ENCODE results near the gene CAB39L. TPM values are rescaled to one million over a fixed set of nuclear protein-coding genes. Genes with fewer than 3 reads are reported as not detected.

CAB39L gene
- total RNA-seq, 1 donor from 2014 or later = 13.2 TPM

GRCh38 chr13:49410006-49410405, 33.9 kb downstream of the CAB39L start:
- Mint-ChIP-seq H3K4me3 (ENCODE audit: unreplicated experiment) (no peak overlapping the region), H3K27me3 (ENCODE audit: low read depth, unreplicated experiment) (no peaks in the 10 kb centered on the region), H3K4me1 (ENCODE audit: low read depth, unreplicated experiment) (peaks cover 5% of the 10 kb centered on the region), H3K36me3 (ENCODE audit: low read depth, unreplicated experiment) (peaks cover 4% of the 10 kb centered on the region), H3K9me3 (ENCODE audit: unreplicated experiment) (peaks cover 5% of the 10 kb centered on the region), H3K27ac (ENCODE audit: unreplicated experiment) (no peak overlapping the region)
- no peaks in the 10 kb centered on the region for H3K4me1 ChIP-seq (ENCODE audit: insufficient read depth, low read length)
- H4K20me1 ChIP-seq (ENCODE audit: insufficient read depth, low read length) = no peaks in the 10 kb centered on the region
- no peaks in the 10 kb centered on the region for H3K27me3 ChIP-seq (ENCODE audit: insufficient read depth, low read length)
- H3K27ac ChIP-seq (ENCODE audit: low read depth, low read length) = no peak overlapping the region
- no peak overlapping the region for H3K4me2 ChIP-seq (ENCODE audit: low read length)
- no peaks in the 10 kb centered on the region for H3K9me3 ChIP-seq (ENCODE audit: insufficient read depth, low read depth, low read length)
- TF ChIP-seq CTCF (IDR thresholded peaks at IDR 0.05; ENCODE audit: insufficient read depth, low read depth, low read length) (no peak), EZH2 (IDR thresholded peaks at IDR 0.05; ENCODE audit: insufficient read depth, low read length) (no peak)
- no peak for FAIRE-seq
- H3K9ac ChIP-seq (ENCODE audit: low read length) = no peak overlapping the region
- H3K36me3 ChIP-seq (ENCODE audit: insufficient read depth, low read length) = no peaks in the 10 kb centered on the region
- H2AFZ ChIP-seq (ENCODE audit: low read depth, low read length) = no peak overlapping the region
- no peaks in the 10 kb centered on the region for H3K79me2 ChIP-seq (ENCODE audit: insufficient read depth, low read length)
- no peak overlapping the region for H3K4me3 ChIP-seq (ENCODE audit: insufficient read depth, low read depth, low read length)
- no peak for DNase-seq (ENCODE audit: low read depth)

- Histone ChIP-seq H2AFZ (ENCODE audit: low read depth, low read length) (no peak overlapping the region), H3K27ac (ENCODE audit: low read depth, low read length) (no peak overlapping the region), H3K4me3 (ENCODE audit: insufficient read depth, low read depth, low read length) (no peak overlapping the region), H3K9ac (ENCODE audit: low read length) (no peak overlapping the region), H3K27me3 (ENCODE audit: insufficient read depth, low read length) (no peaks in the 10 kb centered on the region), H4K20me1 (ENCODE audit: insufficient read depth, low read length) (no peaks in the 10 kb centered on the region), H3K4me2 (ENCODE audit: low read length) (no peak overlapping the region), H3K9me3 (ENCODE audit: insufficient read depth, low read depth, low read length) (no peaks in the 10 kb centered on the region), H3K4me1 (ENCODE audit: insufficient read depth, low read length) (no peaks in the 10 kb centered on the region), H3K36me3 (ENCODE audit: insufficient read depth, low read length) (no peaks in the 10 kb centered on the region), H3K79me2 (ENCODE audit: insufficient read depth, low read length) (no peaks in the 10 kb centered on the region)
- Mint-ChIP-seq H3K27me3 (ENCODE audit: low read depth, unreplicated experiment) (no peaks in the 10 kb centered on the region), H3K36me3 (ENCODE audit: low read depth, unreplicated experiment) (peaks cover 8% of the 10 kb centered on the region), H3K4me3 (ENCODE audit: unreplicated experiment) (no peak overlapping the region), H3K4me1 (ENCODE audit: low read depth, unreplicated experiment) (peaks cover 8% of the 10 kb centered on the region), H3K27ac (ENCODE audit: unreplicated experiment) (peak overlapping the region; percentile 67), H3K9me3 (ENCODE audit: unreplicated experiment) (peaks cover 9% of the 10 kb centered on the region)
- DNase-seq (ENCODE audit: low read depth) = no peak
- FAIRE-seq = no peak
- no peak for TF ChIP-seq CTCF (IDR thresholded peaks at IDR 0.05; ENCODE audit: insufficient read depth, low read depth, low read length)
Observed at GRCh38 chr13:49409008-49409407, 34.9 kb downstream of the CAB39L start.

GRCh38 chr13:49407936-49408335, 35.9 kb downstream of the CAB39L start:
- no peaks in the 10 kb centered on the region for H4K20me1 ChIP-seq (ENCODE audit: insufficient read depth, low read length)
- peaks cover 7% of the 10 kb centered on the region for H3K4me1 Mint-ChIP-seq (ENCODE audit: low read depth, unreplicated experiment)
- no peak overlapping the region for H3K4me3 ChIP-seq (ENCODE audit: insufficient read depth, low read depth, low read length)
- H3K36me3 ChIP-seq (ENCODE audit: insufficient read depth, low read length) = no peaks in the 10 kb centered on the region
- DNase-seq (ENCODE audit: low read depth) (no peak), FAIRE-seq (no peak)
- TF ChIP-seq EZH2 (IDR thresholded peaks at IDR 0.05; ENCODE audit: insufficient read depth, low read length) = no peak
- TF ChIP-seq CTCF (IDR thresholded peaks at IDR 0.05; ENCODE audit: insufficient read depth, low read depth, low read length) = no peak
- no peaks in the 10 kb centered on the region for H3K9me3 ChIP-seq (ENCODE audit: insufficient read depth, low read depth, low read length)
- H2AFZ ChIP-seq (ENCODE audit: low read depth, low read length) = no peak overlapping the region
- no peaks in the 10 kb centered on the region for H3K27me3 Mint-ChIP-seq (ENCODE audit: low read depth, unreplicated experiment)
- H3K4me1 ChIP-seq (ENCODE audit: insufficient read depth, low read length) = no peaks in the 10 kb centered on the region
- peaks cover 8% of the 10 kb centered on the region for H3K36me3 Mint-ChIP-seq (ENCODE audit: low read depth, unreplicated experiment)
- H3K79me2 ChIP-seq (ENCODE audit: insufficient read depth, low read length) = no peaks in the 10 kb centered on the region
- no peak overlapping the region for H3K27ac Mint-ChIP-seq (ENCODE audit: unreplicated experiment)
- no peaks in the 10 kb centered on the region for H3K27me3 ChIP-seq (ENCODE audit: insufficient read depth, low read length)
- no peak overlapping the region for H3K9ac ChIP-seq (ENCODE audit: low read length)
- no peak overlapping the region for H3K4me3 Mint-ChIP-seq (ENCODE audit: unreplicated experiment)
- H3K9me3 Mint-ChIP-seq (ENCODE audit: unreplicated experiment) = peaks cover 9% of the 10 kb centered on the region
- H3K4me2 ChIP-seq (ENCODE audit: low read length) = no peak overlapping the region
- H3K27ac ChIP-seq (ENCODE audit: low read depth, low read length) = no peak overlapping the region

Data from astrocyte (in vitro differentiated cells and primary cell).